Measurements from ENCODE around the gene KRTAP4-9. TPM values are rescaled to one million over a fixed set of nuclear protein-coding genes. Genes with fewer than 3 reads are reported as not detected.
A peak's percentile ranks its signal among the peaks of the same experiment; 100 is the strongest.
"Not testable (repeated sequence)": the region's sequence is repeated elsewhere in the genome, so short reads cannot be mapped to it uniquely, and the experiment has no call there.

The KRTAP4-9 gene
- polyA plus RNA-seq, 2 of the 4 experiments (the other 2 are of a cell fraction) = not detected

DNA sequence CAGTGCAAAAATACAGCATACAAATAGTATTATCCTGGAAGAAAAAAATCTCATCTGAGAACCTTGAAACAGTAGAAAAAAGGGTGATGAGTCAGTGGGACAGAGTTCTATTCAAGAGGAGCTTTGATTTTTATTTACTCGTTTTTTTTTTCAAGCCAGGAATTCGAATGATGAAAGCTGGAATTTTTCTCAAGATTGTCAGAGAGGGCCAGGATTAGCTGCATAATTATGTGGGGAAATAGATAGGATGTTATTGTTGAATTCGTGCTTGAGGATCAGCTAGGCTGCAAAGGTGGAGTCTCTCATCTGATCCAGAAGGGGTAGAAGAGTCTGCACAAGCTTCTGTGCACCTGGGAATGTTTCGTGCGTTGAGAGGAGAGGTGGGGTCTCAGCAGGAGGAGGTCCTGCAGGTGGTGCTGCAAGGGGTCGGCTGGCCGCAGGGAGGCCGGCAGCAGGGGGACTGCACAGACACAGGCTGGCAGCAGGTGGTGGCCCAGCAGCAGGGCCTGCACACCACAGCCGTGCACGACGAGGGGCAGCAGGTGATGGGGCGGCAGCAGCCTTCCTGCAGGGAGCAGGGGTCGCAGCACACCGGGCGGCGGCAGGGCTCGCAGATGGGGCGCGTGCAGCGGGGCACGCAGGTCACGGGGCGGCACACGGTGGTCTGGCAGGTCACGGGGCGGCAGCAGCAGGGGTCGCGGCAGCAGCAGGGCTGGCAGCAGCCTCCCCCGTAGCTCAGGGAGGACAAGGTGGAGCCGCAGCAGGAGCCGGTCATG lies 45.7 kb upstream of the KRTAP4-9 start:
- peak overlapping the region; percentile 43 for H3K4me2 ChIP-seq
- CTCF ChIA-PET = interaction anchor here (0.6 to 2.5 kb wide), 12 partner anchors 9 to 494 kb away, joined by 3 to 12 read pairs (median 4); no protein-coding TSS in a partner anchor
- not testable (repeated sequence) for FAIRE-seq

DNA sequence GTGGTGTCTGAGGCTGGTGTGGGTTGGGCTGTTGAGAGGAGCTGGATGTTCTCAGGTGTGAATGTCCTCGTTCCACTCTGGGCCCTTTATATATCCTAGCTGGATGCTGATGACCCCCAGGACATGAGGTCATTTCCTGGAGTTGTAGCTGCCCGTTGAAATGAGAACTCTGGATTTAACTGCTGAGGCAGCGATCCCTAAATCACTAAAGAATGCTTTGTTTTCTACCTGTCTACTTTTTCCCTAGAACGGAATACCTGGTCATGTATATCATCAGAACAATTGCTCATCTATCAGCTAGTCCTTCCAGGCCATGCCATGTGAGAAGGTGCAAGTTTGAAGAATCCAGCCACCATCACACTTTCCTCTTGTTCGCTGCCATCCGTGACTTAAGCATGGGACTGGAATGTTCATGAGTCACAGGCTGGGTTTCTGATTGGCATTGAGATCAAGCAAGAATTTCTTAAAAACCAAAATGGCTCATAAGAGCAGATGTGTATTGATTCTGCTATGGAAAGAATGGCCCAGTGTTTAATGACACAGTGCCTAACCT lies 45.1 kb upstream of the KRTAP4-9 start, which contains the start of gene KRTAP2-3:
KRTAP2-3 (minus strand) TSS at position 63 of the 553 bp plus-strand sequence. CDS start 64 bp downstream, outside the sequence.
- POLR2A ChIA-PET = no interaction called here
- H3K4me2 ChIP-seq = peak within 1 kb of the TSS; percentile 43
- H3K27ac ChIP-seq = peak within 1 kb of the TSS; percentile 34 to 70; a peak in 5 of 6 replicates

More for the DNA sequence above, 45.7 kb upstream of the KRTAP4-9 start:
- ATAC-seq (peak; percentile 63 to 65; a peak in 5 of 6 replicates), DNase-seq (ENCODE audit: low read depth in 1 of 2, low spot score in 1 of 2) (peak; percentile 36 to 61)
- H3K4me3 ChIP-seq, POLR2A ChIA-PET, H3K9me3 ChIP-seq: not testable (repeated sequence)
- Histone ChIP-seq H3K27ac (peak overlapping the region; percentile 34 to 70; a peak in 5 of 6 replicates), H3K4me1 (peaks cover 34% of the 10 kb centered on the region)
- WGBS (ENCODE audit: missing lambda C conversion rate) = 66% methylated on average over 11 of the region's 31 CpGs
- TF ChIP-seq EP300 (IDR thresholded peaks at IDR 0.05) (peak in 1 of 2 experiments; percentile 15; a peak in 1 of 5 replicates), GATA3 (IDR thresholded peaks at IDR 0.05; ENCODE audit: borderline replicate concordance) (peak; percentile 19; the same call in 1 of the 2 replicates), CEBPB (IDR thresholded peaks at IDR 0.05) (peak in 1 of 2 experiments; percentile 48; a peak in 1 of 4 replicates), FOSL2 (IDR thresholded peaks at IDR 0.05) (peak; percentile 56), FOSL2 (CRISPR knock-in tag; IDR thresholded peaks at IDR 0.05) (peak; percentile 34), JUNB (IDR thresholded peaks at IDR 0.05) (peak; percentile 70)

DNA sequence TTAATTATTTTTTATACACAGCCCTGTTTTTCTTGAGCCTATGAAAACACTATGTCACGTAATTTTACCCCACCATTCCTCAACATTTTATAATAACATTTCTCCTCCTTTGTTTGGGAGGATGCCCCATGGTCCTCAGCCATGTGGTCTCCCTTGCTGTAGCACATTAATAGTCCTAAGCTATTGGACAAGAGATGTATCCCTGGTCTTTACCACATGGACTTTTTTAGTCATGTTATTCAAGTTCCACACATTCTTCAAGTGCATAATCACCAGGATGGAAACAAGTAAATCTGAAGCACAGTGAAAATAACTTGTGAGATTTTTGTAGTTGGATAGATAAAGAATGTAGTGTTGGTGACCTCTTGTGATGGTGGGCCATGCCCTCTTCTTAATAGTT lies 43.2 kb upstream of the KRTAP4-9 start:
- peak overlapping the region; percentile 8; the same call in 1 of the 3 replicates for H3K4me2 ChIP-seq
- peak; percentile 23 to 52 for DNase-seq (ENCODE audit: low read depth in 1 of 2, low spot score in 1 of 2)
- H3K4me3 ChIP-seq = no peak overlapping the region
- ChIA-PET POLR2A (no interaction called here), CTCF (interaction anchor here (1.0 kb wide), 1 partner anchor 205 kb away, joined by 3 read pairs; no protein-coding TSS in a partner anchor)
- no peaks in the 10 kb centered on the region for H3K9me3 ChIP-seq
- peak in 1 of 2 experiments; percentile 48; a peak in 3 of 6 replicates for ATAC-seq
- H3K27ac ChIP-seq = peak overlapping the region in 1 of 2 experiments; percentile 29; a peak in 2 of 6 replicates
- 80% methylated on average over 1 of the region's 1 CpG for WGBS (ENCODE audit: missing lambda C conversion rate)
- FAIRE-seq = peak; percentile 59
- peaks cover 42% of the 10 kb centered on the region for H3K4me1 ChIP-seq
- TF ChIP-seq TFCP2L1 (CRISPR knock-in tag; IDR thresholded peaks at IDR 0.05) = no peak
- TF ChIP-seq HEYL (CRISPR knock-in tag; IDR thresholded peaks at IDR 0.05) = no peak
- TF ChIP-seq RCOR1 (IDR thresholded peaks at IDR 0.05; ENCODE audit: low read depth, low read length) = no peak
- TF ChIP-seq ZNF302 (CRISPR knock-in tag; IDR thresholded peaks at IDR 0.05) = no peak
- TF ChIP-seq EHMT2 (IDR thresholded peaks at IDR 0.05; ENCODE audit: low read depth) = no peak
- no peak for TF ChIP-seq BHLHE40 (IDR thresholded peaks at IDR 0.05; ENCODE audit: low read depth, low read length)
- 0 out of 5 replicates have a peak, but pooled peaks have one; percentile 11 for TF ChIP-seq RAD21 (conservative IDR thresholded peaks at IDR 0.05 in 1 of 2, IDR thresholded peaks at IDR 0.05 in 1 of 2)
- TF ChIP-seq HOXB13 (CRISPR knock-in tag; IDR thresholded peaks at IDR 0.05; ENCODE audit: low read depth) = no peak
- TF ChIP-seq SMC3 (IDR thresholded peaks at IDR 0.05) = no peak
- no peak for TF ChIP-seq MYC (IDR thresholded peaks at IDR 0.05; ENCODE audit: borderline replicate concordance, low read length)
- TF ChIP-seq, protein P1, sequence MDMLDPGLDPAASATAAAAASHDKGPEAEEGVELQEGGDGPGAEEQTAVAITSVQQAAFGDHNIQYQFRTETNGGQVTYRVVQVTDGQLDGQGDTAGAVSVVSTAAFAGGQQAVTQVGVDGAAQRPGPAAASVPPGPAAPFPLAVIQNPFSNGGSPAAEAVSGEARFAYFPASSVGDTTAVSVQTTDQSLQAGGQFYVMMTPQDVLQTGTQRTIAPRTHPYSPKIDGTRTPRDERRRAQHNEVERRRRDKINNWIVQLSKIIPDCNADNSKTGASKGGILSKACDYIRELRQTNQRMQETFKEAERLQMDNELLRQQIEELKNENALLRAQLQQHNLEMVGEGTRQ (IDR thresholded peaks at IDR 0.05) = no peak
- 0 out of 2 replicates have a peak, but pooled peaks have one; percentile 35 for TF ChIP-seq FOXS1 (CRISPR knock-in tag; IDR thresholded peaks at IDR 0.05)
- TF ChIP-seq, protein P2, sequence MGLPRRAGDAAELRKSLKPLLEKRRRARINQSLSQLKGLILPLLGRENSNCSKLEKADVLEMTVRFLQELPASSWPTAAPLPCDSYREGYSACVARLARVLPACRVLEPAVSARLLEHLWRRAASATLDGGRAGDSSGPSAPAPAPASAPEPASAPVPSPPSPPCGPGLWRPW (IDR thresholded peaks at IDR 0.05) = no peak
- no peak for TF ChIP-seq FOSB (CRISPR knock-in tag; IDR thresholded peaks at IDR 0.05)
- TF ChIP-seq JUNB (IDR thresholded peaks at IDR 0.05) = no peak
- no peak for TF ChIP-seq CEBPB (IDR thresholded peaks at IDR 0.05)
- no peak for TF ChIP-seq EHF (CRISPR knock-in tag; IDR thresholded peaks at IDR 0.05)
- TF ChIP-seq ESRRA (IDR thresholded peaks at IDR 0.05; ENCODE audit: borderline replicate concordance, low read length) = no peak
- TF ChIP-seq, protein P3, sequence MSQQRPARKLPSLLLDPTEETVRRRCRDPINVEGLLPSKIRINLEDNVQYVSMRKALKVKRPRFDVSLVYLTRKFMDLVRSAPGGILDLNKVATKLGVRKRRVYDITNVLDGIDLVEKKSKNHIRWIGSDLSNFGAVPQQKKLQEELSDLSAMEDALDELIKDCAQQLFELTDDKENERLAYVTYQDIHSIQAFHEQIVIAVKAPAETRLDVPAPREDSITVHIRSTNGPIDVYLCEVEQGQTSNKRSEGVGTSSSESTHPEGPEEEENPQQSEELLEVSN (IDR thresholded peaks at IDR 0.05; ENCODE audit: borderline replicate concordance, low read depth) = peak; percentile 25; the same call in 1 of the 2 replicates
- TF ChIP-seq, protein P4, sequence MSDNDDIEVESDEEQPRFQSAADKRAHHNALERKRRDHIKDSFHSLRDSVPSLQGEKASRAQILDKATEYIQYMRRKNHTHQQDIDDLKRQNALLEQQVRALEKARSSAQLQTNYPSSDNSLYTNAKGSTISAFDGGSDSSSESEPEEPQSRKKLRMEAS (IDR thresholded peaks at IDR 0.05) = peak; percentile 49

More for the DNA sequence above, 45.1 kb upstream of the KRTAP4-9 start, which contains the start of gene KRTAP2-3:
- Histone ChIP-seq H3K4me1 (peaks cover 34% of the 10 kb centered on the region), H3K9me3 (no peaks in the 10 kb centered on the region), H3K4me3 (no peak within 1 kb of the TSS)
- peak; percentile 49 to 55 for DNase-seq (ENCODE audit: low read depth in 1 of 2, low spot score in 1 of 2)
- CTCF ChIA-PET = interaction anchor here (0.7 to 2.5 kb wide), 6 partner anchors 150 to 603 kb away, joined by 3 to 12 read pairs (median 4); no protein-coding TSS in a partner anchor
- TF ChIP-seq RFX5 (IDR thresholded peaks at IDR 0.05) = no peak
- TF ChIP-seq JUNB (IDR thresholded peaks at IDR 0.05) = peak; percentile 28; the same call in 1 of the 2 replicates
- TF ChIP-seq KDM1A (IDR thresholded peaks at IDR 0.05; ENCODE audit: low read depth) = no peak
- no peak for TF ChIP-seq HDAC2 (IDR thresholded peaks at IDR 0.05)
- no peak for TF ChIP-seq FOSL2 (IDR thresholded peaks at IDR 0.05)
- peak; percentile 57 for TF ChIP-seq FOSL2 (CRISPR knock-in tag; IDR thresholded peaks at IDR 0.05)
- TF ChIP-seq, protein P4 (IDR thresholded peaks at IDR 0.05) = 0 out of 2 replicates have a peak, but pooled peaks have one; percentile 19
- TF ChIP-seq ZNF302 (CRISPR knock-in tag; IDR thresholded peaks at IDR 0.05) = no peak
- no peak for TF ChIP-seq POLR2A (IDR thresholded peaks at IDR 0.05; ENCODE audit: low read length)
- TF ChIP-seq, protein P3 (IDR thresholded peaks at IDR 0.05; ENCODE audit: borderline replicate concordance, low read depth) = no peak
- no peak for TF ChIP-seq BHLHE40 (IDR thresholded peaks at IDR 0.05; ENCODE audit: low read depth, low read length)
- peak; percentile 87 for TF ChIP-seq MAFK (IDR thresholded peaks at IDR 0.05; ENCODE audit: partially characterized antibody)
- 0 out of 2 replicates have a peak, but pooled peaks have one; percentile 20 for TF ChIP-seq HOXB5 (CRISPR knock-in tag; IDR thresholded peaks at IDR 0.05)
- ATAC-seq = peak; percentile 55 to 57; a peak in 4 of 6 replicates
- 61% methylated on average over 6 of the region's 6 CpGs for WGBS (ENCODE audit: missing lambda C conversion rate)
- peak; percentile 97 for FAIRE-seq
